Panc1 (cell line): Measurements from ENCODE around the gene IL1F10. TPM values are rescaled to one million over a fixed set of nuclear protein-coding genes. Genes with fewer than 3 reads are reported as not detected.

Source experiments
- ATAC-seq: fragments of 200-7000 bp; cut with Tn5 transposase; 2 replicates; pipeline ENCODE4 v1.9.1; 2020; ENCODE audit warnings: mild to moderate bottlenecking, moderate library complexity
- BruUV-seq: library from RNA; stranded (reverse); fragments of 400-500 nt; replicated peaks from 2 replicates; lab custom pipeline; 2021; lab: Mats Ljungman, UMichigan
- CTCF ChIA-PET: fragments of 300-600 bp; sonication (Branson Sonifier 250); formaldehyde crosslinking; loops from one replicate; lab custom pipeline; 2022; ENCODE audit warnings: antibody characterized with exemption; lab: Charles Lee
- POLR2A ChIA-PET: fragments of 300-600 bp; sonication (Branson Sonifier 250); formaldehyde crosslinking; loops from one replicate; lab custom pipeline; 2022; ENCODE audit warnings: antibody characterized with exemption; lab: Charles Lee
- DNase-seq: peaks from one replicate; pipeline ENCODE4 v3.0.0-alpha.2; 2010; ENCODE audit warnings: low read depth, low spot score
- H3K27ac ChIP-seq: 2 replicates; pipeline ENCODE4 v1.5.1; 2011; ENCODE audit warnings: mild to moderate bottlenecking, low read length, inconsistent platforms
- H3K27me3 ChIP-seq: fragments of 200-500 bp; sonication (Bioruptor generic); 2 replicates; pipeline ENCODE4 v1.6.0; 2014; ENCODE audit warnings: low read length, inconsistent platforms; ENCODE audit not compliant: control insufficient read depth, insufficient read depth
- H3K36me3 ChIP-seq: fragments of 200-500 bp; sonication (Bioruptor generic); 2 replicates; pipeline ENCODE4 v1.5.1; 2014; ENCODE audit warnings: inconsistent platforms, mild to moderate bottlenecking, low read length, moderate library complexity; ENCODE audit not compliant: control insufficient read depth, insufficient read depth
- H3K4me1 ChIP-seq: 2 replicates; pipeline ENCODE4 v1.5.1; 2011; ENCODE audit warnings: inconsistent platforms, mild to moderate bottlenecking, low read length, moderate library complexity; ENCODE audit not compliant: control insufficient read depth, insufficient read depth
- H3K4me3 ChIP-seq, 2 experiments: 2 replicates each; pipeline ENCODE4 v1.5.1; 2011 to 2012; ENCODE audit warnings: low read depth in 2 of 2, low read length in 2 of 2, mild to moderate bottlenecking in 2 of 2, inconsistent platforms in 1 of 2, moderate library complexity in 1 of 2
- H3K9me3 ChIP-seq: fragments of 200-500 bp; sonication (Bioruptor generic); 2 replicates; pipeline ENCODE4 v1.5.1; 2014; ENCODE audit warnings: low read depth, mild to moderate bottlenecking, inconsistent platforms, low read length, moderate library complexity; ENCODE audit not compliant: control insufficient read depth, insufficient read depth
- POLR2AphosphoS5 ChIP-seq: IDR thresholded peaks from 2 replicates; pipeline ENCODE4 v1.6.1; 2012; ENCODE audit warnings: mild to moderate bottlenecking, low read depth, low read length, moderate library complexity
- SIN3A ChIP-seq: IDR thresholded peaks from 2 replicates; pipeline ENCODE4 v1.6.1; 2012; ENCODE audit warnings: low read depth, mild to moderate bottlenecking, low read length, moderate library complexity, borderline replicate concordance; ENCODE audit not compliant: insufficient read depth
- TCF7L2 ChIP-seq: IDR thresholded peaks from 2 replicates; pipeline ENCODE4 v1.6.1; 2011; ENCODE audit warnings: mild to moderate bottlenecking, low read depth, low read length, inconsistent platforms
- in situ Hi-C: cut with HindIII; loops from 2 replicates; pipeline ENCODE4 v1.10.0; 2016; ENCODE audit warnings: low sequenced_read_pairs, low pct_unique_long_range_greater_than_20kb
- intact Hi-C: fragments of 100-400 bp; cut with micrococcal nuclease; formaldehyde crosslinking; loops from one replicate; pipeline ENCODE4 v1.10.0; 2022; ENCODE audit not compliant: unreplicated experiment
- total RNA-seq: library from RNA; stranded (reverse); gene quantifications from one replicate; pipeline ENCODE4 v1.2.1, GENCODE V29; 2021; ENCODE audit not compliant: unreplicated experiment
- TF ChIP-seq, protein P1 (sequence below), 2 experiments: IDR thresholded peaks; 2 replicates each; pipeline ENCODE4 v1.6.1; 2011 to 2012; ENCODE audit warnings: low read depth in 2 of 2, control low read depth in 1 of 2, low read length in 1 of 2, mild to moderate bottlenecking in 1 of 2, moderate library complexity in 1 of 2; ENCODE audit not compliant: insufficient read depth in 1 of 2
- TF ChIP-seq, protein P2 (sequence below): fragments of 450-650 bp; IDR thresholded peaks from 2 replicates; pipeline ENCODE4 v1.5.1; 2017; ENCODE audit warnings: mild to moderate bottlenecking

Gene IL1F10
- total RNA-seq, 1 experiment from 2014 or later: not detected

- TF ChIP-seq TCF7L2 (no peak), SIN3A (no peak), POLR2AphosphoS5 (no peak)
- TF ChIP-seq, protein P1, sequence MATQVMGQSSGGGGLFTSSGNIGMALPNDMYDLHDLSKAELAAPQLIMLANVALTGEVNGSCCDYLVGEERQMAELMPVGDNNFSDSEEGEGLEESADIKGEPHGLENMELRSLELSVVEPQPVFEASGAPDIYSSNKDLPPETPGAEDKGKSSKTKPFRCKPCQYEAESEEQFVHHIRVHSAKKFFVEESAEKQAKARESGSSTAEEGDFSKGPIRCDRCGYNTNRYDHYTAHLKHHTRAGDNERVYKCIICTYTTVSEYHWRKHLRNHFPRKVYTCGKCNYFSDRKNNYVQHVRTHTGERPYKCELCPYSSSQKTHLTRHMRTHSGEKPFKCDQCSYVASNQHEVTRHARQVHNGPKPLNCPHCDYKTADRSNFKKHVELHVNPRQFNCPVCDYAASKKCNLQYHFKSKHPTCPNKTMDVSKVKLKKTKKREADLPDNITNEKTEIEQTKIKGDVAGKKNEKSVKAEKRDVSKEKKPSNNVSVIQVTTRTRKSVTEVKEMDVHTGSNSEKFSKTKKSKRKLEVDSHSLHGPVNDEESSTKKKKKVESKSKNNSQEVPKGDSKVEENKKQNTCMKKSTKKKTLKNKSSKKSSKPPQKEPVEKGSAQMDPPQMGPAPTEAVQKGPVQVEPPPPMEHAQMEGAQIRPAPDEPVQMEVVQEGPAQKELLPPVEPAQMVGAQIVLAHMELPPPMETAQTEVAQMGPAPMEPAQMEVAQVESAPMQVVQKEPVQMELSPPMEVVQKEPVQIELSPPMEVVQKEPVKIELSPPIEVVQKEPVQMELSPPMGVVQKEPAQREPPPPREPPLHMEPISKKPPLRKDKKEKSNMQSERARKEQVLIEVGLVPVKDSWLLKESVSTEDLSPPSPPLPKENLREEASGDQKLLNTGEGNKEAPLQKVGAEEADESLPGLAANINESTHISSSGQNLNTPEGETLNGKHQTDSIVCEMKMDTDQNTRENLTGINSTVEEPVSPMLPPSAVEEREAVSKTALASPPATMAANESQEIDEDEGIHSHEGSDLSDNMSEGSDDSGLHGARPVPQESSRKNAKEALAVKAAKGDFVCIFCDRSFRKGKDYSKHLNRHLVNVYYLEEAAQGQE (IDR thresholded peaks at IDR 0.05; ENCODE audit: insufficient read depth in 1 of 2, low read depth in 2 of 2, low read length in 1 of 2): no peak
- TF ChIP-seq, protein P2, sequence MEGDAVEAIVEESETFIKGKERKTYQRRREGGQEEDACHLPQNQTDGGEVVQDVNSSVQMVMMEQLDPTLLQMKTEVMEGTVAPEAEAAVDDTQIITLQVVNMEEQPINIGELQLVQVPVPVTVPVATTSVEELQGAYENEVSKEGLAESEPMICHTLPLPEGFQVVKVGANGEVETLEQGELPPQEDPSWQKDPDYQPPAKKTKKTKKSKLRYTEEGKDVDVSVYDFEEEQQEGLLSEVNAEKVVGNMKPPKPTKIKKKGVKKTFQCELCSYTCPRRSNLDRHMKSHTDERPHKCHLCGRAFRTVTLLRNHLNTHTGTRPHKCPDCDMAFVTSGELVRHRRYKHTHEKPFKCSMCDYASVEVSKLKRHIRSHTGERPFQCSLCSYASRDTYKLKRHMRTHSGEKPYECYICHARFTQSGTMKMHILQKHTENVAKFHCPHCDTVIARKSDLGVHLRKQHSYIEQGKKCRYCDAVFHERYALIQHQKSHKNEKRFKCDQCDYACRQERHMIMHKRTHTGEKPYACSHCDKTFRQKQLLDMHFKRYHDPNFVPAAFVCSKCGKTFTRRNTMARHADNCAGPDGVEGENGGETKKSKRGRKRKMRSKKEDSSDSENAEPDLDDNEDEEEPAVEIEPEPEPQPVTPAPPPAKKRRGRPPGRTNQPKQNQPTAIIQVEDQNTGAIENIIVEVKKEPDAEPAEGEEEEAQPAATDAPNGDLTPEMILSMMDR: no peak
- Histone ChIP-seq H3K36me3 (no peaks in the 10 kb centered on the region), H3K4me1 (no peaks in the 10 kb centered on the region), H3K27me3 (0 out of 2 replicates have a peak, but pooled peaks cover 3% of the 10 kb centered on the region), H3K4me3 (no peak overlapping the region), H3K27ac (no peak overlapping the region), H3K9me3 (no peaks in the 10 kb centered on the region)
- BruUV-seq: no TSS peak
- ATAC-seq (no peak), DNase-seq (no peak)
- ChIA-PET POLR2A (no interaction called here), CTCF (no interaction called here)
- in situ Hi-C loops (no loop called here), intact Hi-C loops (no loop called here)
These were observed 48.6 kb downstream of the IL1F10 start for GRCh38 chr2:113116100-113116958.

DNA sequence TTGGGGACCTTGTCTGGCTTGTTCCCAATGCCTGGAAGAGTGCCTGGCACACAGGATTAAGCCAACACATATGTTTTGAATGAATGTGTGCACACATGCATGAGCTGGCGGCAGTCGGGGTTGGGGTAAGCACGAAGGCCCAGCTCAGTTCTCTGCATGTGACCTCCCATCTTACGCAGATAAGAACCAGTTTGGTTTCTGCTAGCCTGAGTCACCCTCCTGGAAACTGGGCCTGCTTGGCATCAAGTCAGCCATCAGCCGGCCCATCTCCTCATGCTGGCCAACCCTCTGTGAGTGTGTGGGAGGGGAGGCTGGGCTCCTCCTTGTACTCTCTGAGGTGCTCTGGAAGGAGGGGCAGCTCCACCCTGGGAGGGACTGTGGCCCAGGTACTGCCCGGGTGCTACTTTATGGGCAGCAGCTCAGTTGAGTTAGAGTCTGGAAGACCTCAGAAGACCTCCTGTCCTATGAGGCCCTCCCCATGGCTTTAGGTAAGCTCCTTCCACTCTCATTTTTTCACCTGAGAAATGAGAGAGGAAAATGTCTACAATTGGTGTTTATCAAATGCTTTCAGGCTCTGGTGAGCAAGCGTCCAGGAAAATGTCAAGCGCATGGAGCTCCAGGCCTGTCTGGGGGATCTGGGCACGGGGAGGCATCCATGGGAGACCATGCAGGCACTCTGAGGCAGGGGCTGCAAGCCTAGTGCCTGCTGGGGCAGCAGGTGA lies 49.9 kb downstream of the IL1F10 start:
- DNase-seq (no peak), ATAC-seq (no peak)
- H3K4me3 ChIP-seq: no peak overlapping the region
- no peaks in the 10 kb centered on the region for H3K4me1 ChIP-seq
- no peaks in the 10 kb centered on the region for H3K9me3 ChIP-seq
- BruUV-seq: no TSS peak
- intact Hi-C loops (no loop called here), in situ Hi-C loops (no loop called here)
- peaks cover 7% of the 10 kb centered on the region; the same call in 1 of the 2 replicates for H3K27me3 ChIP-seq
- H3K27ac ChIP-seq: no peak overlapping the region
- H3K36me3 ChIP-seq: no peaks in the 10 kb centered on the region
- ChIA-PET POLR2A (no interaction called here), CTCF (no interaction called here)
- no peak for TF ChIP-seq POLR2AphosphoS5
- TF ChIP-seq, protein P2: no peak
- TF ChIP-seq, protein P1 (IDR thresholded peaks at IDR 0.05; ENCODE audit: insufficient read depth in 1 of 2, low read depth in 2 of 2, low read length in 1 of 2): no peak
